Thymus (tissue), 2 donors: Measurements from ENCODE around the gene TIGD6. TPM values are rescaled to one million over a fixed set of nuclear protein-coding genes. Genes with fewer than 3 reads are reported as not detected.

Experiments
- polyA plus RNA-seq: library from polyadenylated mRNA; stranded (reverse); fragments of 200-250 nt; gene quantifications from one replicate; pipeline ENCODE4 v1.2.3, GENCODE V29; 2013
- total RNA-seq: library from RNA; stranded (reverse); fragments of 120-200 nt; gene quantifications from one replicate; pipeline ENCODE4 v1.2.4, GENCODE V29; 2013
- donor health status: healthy.

The TIGD6 gene
- total and polyA plus RNA-seq, 2 donors, result 3.5 to 4.1 TPM

Other genes with a start within 250 kb of the TIGD6 start
- under 0.01 TPM for gene PDE6A, start 55.9 kb downstream of the TIGD6 start, total RNA-seq
- gene PDE6A, start 55.9 kb downstream of the TIGD6 start, polyA plus RNA-seq, result 0.16 TPM
- gene SLC26A2, start 39.9 kb downstream of the TIGD6 start, total RNA-seq, result 6.5 TPM
- 5.3 TPM for gene SLC26A2, start 39.9 kb downstream of the TIGD6 start, polyA plus RNA-seq
- 14.0 TPM for gene HMGXB3, start 85 bp upstream of the TIGD6 start, total RNA-seq
- gene HMGXB3, start 85 bp upstream of the TIGD6 start, polyA plus RNA-seq, result 27.0 TPM
- 7.6 TPM for gene CSF1R, start 85.9 kb upstream of the TIGD6 start, total RNA-seq
- 7.3 TPM for gene CSF1R, start 85.9 kb upstream of the TIGD6 start, polyA plus RNA-seq
- gene PDGFRB, start 155.2 kb upstream of the TIGD6 start, total RNA-seq, result 6.0 TPM
- 8.6 TPM for gene PDGFRB, start 155.2 kb upstream of the TIGD6 start, polyA plus RNA-seq
- 0.85 TPM for gene CDX1, start 166.1 kb upstream of the TIGD6 start, total RNA-seq
- gene CDX1, start 166.1 kb upstream of the TIGD6 start, polyA plus RNA-seq, result 1.3 TPM
- gene SLC6A7, start 189.4 kb upstream of the TIGD6 start, total RNA-seq, result under 0.01 TPM
- gene SLC6A7, start 189.4 kb upstream of the TIGD6 start, polyA plus RNA-seq, result 0.07 TPM